HG03469 (cell line): Measurements from ENCODE around the gene TMEM218.
"Not testable (repeated sequence)": the region's sequence is repeated elsewhere in the genome, so short reads cannot be mapped to it uniquely, and the experiment has no call there.

Source experiments
- ATAC-seq: cut with Tn5 transposase; IDR thresholded peaks from one replicate; pipeline ENCODE4 v1.9.1; 2021; ENCODE audit warnings: mild to moderate bottlenecking, moderate library complexity, moderate number of reproducible peaks; ENCODE audit not compliant: unreplicated experiment

Gene TMEM218

GRCh38 chr11:125057693-125058016 is 53.8 kb downstream of the TMEM218 start:
- no peak for ATAC-seq

DNA sequence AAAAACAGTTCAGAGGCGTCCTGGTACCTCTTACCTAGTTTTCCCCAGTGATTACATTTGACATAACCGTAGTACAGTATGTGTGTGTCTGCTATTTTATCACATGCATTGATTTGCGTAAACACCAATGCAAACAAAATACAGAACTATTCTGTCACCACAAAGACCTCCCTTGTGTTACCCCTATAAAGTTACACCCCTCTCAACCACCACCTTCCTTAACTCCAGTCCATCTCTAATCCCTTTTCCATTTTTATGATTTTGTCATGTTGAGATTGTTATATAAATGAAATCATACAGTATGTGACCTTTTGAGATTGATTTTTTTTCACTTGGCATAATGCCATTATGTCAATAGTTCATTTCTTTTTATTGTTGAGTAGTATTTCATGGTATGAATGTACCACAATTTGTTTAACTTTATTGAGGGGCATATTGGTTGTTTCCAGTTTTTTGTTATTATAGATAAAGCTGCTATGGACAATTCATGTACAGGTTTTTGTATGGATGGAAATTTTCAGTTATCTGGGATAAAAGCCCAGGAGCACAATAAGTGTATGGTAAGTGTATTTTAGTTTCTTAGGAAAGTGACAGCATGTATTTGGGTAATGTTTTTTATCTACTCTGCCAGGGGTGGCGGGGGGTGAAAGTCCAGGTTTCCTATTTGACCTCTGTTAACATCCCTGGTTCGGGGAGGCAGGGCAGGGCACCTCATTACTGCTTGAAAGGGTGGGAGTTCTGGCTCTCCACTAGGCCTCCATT is 54.3 kb downstream of the TMEM218 start:
- no peak for ATAC-seq

GRCh38 chr11:125056111-125056510 is 55.3 kb downstream of the TMEM218 start:
- not testable (repeated sequence) for ATAC-seq

DNA sequence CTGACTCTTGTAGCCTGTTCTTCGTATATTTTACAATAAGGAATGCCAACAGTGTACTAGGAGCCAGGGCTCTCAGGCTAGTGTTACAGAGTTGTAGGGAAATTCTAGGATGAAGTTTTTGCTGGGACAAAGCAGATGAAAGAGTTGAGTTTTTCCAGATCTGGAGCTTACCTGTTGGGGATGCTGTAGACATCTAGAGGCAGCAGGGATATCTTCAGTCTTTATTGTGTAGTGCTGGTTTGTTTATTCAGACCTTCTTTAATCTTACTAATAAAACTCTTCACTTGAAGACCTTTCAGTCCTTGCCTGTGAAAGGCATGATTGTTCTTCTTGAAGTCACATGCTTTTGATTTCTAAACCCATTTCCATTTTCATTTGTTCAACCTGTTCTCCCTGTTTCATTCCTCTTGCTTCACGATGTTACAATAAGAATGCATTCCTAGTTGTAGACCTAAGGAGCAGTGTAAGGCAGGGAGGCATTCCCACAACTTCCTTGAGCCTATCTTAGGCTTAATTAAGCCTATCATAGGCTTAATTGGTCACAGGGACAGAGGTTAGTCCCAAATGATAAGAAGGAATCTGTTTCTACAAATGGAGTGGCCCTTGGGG is 56.2 kb downstream of the TMEM218 start:
- no peak for ATAC-seq

DNA sequence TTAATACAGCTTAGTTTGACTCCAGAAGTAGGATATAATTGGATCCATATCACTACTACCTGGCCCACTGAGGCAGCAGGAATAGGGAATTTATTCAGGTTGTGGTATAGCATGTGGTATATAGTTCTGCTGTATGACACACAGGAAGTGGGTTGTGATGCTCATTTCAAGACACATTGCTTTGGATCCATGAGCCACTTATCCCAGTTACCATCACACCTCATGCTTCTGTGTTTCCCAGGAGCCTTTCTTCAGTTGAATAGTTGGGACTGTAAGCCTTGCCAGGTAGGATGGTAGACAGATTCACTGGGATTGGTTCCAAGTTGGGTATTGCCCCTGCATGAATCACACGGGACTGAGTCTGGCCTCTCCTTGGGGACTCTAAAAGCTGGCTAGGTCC is 58.3 kb downstream of the TMEM218 start:
- ATAC-seq: no peak

- no peak for ATAC-seq
Measured at GRCh38 chr11:125052047-125052446, 59.4 kb downstream of the TMEM218 start.

DNA sequence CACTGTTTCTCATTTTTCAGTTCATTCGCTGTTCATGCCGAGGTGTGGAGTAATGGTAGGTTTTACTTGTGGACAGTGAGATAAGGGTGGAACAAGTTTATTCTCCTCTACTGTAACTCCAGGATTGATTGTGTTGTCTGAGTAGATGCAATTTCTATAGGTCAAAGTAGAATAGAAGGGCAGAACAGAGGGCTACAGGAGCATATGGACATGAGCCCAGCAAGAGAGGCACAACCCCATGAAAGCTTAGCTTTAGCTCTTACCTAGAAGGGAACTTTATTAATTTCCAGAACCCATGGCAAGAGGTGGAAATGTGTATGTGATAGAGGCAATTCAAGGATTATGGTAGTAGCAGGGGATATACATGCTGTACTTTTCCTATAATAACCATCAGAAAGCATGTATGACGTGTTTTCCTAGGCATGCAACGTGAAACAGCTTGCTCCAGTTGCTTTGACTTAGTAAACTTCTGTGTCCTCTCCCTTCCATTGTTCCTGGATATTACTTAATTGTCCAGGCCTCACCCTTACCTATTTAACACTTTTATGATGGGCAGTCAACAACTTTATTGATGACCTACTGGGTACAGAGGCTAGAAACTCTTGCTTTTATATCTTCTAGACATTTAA is 62.1 kb downstream of the TMEM218 start:
- ATAC-seq: no peak
